RKO (cell line): ENCODE measurements around the gene VPREB3.
A peak's percentile ranks its signal among the peaks of the same experiment; 100 is the strongest.

Experiments used
- DNase-seq: peaks from one replicate; pipeline ENCODE4 v3.0.0-alpha.2; 2016; ENCODE audit warnings: low spot score

The VPREB3 gene

DNA sequence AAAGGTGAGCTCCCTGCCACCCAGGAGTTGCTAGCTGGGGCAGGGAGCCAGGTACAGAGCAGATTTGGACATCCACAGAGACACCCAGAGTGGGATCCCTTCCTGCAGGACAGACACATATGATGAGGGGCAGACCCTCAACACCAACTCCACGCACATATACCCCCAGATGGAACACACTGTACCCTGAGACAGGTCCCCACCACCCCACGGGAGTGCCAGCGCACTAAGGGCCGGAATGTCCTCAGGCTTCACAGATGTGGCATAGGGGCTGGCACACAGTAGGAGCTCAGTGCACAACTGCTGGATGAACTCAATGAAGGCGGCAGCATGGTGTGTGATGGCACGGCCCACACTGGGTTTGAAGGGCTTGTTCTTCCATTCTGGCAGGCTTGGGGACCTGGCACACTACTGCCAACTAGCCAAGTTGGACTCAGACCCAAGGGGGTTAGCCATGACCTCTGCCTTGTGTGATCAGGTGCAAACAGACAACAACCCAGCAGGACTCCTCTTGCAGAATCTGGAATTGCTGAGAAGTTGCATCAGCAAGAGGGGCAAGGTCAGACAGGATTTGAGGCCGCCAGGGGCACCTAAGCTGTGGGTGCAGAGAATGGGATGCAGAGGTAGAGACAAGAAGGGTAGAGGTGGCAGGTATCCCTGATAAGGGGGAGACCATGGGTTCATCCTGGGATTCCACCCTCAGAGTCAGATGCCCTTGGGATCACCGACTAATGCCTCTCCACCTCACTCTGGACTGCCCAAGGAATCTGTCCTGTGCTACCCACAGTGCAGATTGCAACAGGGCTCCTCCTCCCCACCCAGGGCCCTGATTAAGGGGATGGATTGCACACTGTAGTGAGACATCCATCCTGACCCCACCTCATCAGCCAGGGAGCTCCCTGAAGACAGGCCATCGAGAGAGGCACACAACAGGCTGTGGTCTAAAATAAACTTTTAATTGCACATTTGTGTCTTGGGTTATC, 11.0 kb upstream of the VPREB3 start:
- DNase-seq = no peak

GRCh38 chr22:23763954-23764353, 9.7 kb upstream of the VPREB3 start:
- no peak for DNase-seq

GRCh38 chr22:23763579-23763945, 9.3 kb upstream of the VPREB3 start:
- no peak for DNase-seq

DNA sequence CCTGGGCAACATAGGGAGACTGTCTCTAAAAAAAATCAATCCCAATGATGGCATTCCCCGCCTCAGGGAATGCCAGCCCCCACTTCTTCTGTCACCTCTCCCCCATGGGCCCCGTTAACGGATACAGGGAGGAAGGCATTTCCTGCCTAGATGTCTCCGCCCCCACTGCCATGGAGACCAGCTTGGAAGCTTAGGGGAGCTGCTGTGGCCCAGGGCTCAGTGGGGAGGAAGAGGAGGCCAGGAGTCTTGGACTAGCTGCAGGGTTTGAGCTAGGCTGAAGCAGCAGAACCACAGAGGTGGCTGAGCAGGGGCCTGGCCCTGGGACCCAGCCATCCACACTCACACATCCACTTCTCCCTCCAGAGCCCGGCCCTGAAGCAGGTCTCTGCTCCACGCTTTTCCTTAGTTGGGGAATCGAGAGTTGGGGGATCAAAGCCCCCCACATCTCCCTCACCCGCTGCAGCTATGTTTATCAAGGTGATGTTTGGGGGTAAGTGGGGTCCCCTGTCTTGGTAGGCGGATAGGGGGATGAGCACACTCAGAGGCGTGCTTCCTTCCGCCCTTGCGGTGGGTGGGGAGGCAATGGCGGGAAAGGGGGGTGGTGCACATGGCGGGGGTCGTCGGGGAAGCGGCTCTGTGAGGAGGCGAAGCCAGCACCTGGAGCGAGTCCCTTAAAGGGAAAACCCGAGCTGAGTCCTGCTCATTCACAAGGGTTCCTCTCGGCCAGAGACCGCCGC, 8.8 kb upstream of the VPREB3 start, which contains the start of gene C22orf15:
C22orf15 (plus strand) TSS at position 149 of the 737 bp plus-strand sequence; CDS start at position 466, 317 bp downstream.
- DNase-seq = no peak

GRCh38 chr22:23760056-23760455, 5.8 kb upstream of the VPREB3 start:
- DNase-seq = no peak

- no peak for DNase-seq
Measured at GRCh38 chr22:23759566-23759965, 5.3 kb upstream of the VPREB3 start.

GRCh38 chr22:23756891-23757290, 2.7 kb upstream of the VPREB3 start:
- no peak for DNase-seq

GRCh38 chr22:23755711-23756110, 1.5 kb upstream of the VPREB3 start:
- no peak for DNase-seq

DNA sequence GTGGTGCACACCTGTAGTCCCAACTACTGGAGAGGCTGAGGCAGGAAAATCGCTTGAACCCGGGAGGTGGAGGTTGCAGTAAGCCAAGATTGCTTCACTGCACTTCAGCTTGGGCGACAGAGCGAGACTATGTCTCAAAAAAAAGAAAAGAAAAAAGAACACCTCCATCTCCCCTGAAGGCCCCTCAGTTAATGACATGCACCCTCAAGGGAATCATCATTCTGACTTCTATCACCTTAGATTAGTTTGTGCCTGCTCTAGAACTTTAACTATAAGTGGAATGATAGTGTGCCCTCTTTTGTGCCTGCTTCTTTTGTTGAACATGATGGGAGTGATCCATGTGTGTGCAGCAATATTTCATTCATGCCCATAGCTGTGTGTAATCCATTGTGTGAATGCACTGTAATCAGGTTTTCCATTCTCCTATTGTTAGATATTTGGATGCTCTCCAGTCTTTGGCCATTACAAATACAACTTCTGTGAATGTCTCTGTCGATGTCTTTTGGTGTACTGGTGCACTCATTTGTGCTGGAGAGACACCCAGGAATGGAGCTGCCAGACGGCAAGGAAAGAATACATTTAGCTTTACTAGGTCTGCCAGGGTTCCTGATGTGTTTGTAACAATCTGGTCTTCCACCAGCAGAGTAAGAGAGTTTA, 883 bp upstream of the VPREB3 start:
- no peak for DNase-seq

GRCh38 chr22:23753385-23753784, 840 bp downstream of the VPREB3 start:
- no peak for DNase-seq

DNA sequence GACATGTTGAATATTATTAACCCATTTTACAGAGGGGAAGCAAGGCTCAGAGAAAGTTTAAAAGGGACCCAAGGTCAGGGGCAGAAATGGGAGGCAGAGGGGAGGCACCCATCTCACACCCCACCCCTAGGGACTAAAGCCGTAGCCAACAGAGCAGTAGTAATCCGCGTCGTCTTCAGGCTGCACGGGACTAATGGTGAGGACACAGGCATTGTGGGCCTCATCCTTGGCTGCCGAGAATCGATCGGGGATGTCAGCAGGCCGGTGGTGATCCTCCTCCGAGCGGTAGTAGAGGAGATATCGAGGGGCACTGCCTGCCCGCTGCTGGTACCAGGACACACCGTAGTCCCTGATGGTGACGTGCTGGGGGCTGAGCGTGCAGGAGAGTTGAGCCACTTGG, 1.5 kb downstream of the VPREB3 start:
- no peak for DNase-seq

- DNase-seq = no peak
Measured at GRCh38 chr22:23752090-23752691, 2.0 kb downstream of the VPREB3 start.

DNA sequence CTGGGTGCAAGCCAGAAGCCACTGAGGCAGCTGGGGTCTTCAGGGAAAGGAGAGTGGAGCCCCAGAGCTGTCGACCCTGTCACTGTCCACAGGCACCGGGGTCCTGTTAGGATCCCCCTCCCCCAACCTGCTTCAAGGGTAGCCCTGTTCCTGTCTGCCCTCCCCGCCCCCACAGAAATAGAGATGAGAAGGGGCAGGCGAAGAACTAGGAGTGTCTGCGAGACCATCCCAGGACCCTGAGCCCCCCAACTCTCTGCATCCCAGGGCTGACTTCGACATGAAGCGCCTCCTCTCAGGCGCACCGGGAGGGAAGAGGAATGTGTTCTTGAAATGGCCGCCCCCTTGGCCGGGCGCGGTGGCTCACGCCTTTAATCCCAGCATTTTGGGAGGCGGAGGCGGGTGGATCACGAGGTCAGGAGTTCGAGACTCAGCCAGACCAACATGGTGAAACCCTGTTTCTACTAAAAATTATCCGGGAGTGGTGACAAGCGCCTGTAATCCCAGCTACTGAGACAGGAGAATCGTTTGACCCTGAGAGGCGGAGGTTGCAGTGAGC, 2.7 kb downstream of the VPREB3 start:
- DNase-seq = peak; percentile 56

- DNase-seq = peak; percentile 86
Measured at GRCh38 chr22:23750714-23751440, 3.3 kb downstream of the VPREB3 start, which contains the start of gene ZNF70. ZNF70 (minus strand) TSS chr22:23751112; CDS start chr22:23745140, 5,972 bp downstream.

DNA sequence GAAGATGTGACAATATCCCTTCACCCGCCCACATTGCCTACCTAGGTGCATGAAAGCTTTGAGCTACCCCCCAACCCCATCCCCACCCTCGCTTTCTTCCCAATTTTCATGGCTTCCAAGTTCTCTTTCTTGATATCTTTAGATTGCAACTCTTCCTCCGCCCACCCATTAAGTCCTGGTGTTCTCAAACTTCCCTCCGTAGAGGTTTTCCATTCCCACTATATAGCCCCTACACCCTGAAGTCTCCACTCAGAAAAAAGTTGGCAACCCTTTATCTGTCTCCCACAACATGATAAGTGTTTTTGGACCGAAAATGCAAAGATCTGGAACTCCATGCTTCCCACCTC, 3.9 kb downstream of the VPREB3 start:
- DNase-seq = no peak

DNA sequence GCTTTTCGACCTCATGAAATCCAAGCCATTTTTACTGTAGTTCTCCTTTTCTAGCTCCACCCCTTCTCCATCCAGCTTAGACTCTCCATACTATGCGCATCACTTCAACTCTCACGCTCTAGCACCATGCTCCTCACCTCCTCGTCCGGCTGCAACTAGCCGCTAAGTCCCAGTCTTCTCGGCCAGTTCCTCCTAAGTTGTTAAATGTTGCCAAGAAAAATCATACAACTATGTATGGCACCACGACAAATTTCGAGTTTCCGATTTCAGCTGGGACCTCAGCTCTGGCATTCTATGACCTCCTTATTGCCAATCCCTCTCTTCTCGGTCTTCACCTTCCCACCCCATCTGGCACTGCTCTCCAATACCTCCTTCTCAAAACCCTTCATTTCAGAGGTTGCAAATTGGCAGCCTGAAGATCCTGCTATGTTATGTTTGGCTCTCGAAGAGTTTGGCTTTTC, 4.4 kb downstream of the VPREB3 start:
- DNase-seq = no peak

DNA sequence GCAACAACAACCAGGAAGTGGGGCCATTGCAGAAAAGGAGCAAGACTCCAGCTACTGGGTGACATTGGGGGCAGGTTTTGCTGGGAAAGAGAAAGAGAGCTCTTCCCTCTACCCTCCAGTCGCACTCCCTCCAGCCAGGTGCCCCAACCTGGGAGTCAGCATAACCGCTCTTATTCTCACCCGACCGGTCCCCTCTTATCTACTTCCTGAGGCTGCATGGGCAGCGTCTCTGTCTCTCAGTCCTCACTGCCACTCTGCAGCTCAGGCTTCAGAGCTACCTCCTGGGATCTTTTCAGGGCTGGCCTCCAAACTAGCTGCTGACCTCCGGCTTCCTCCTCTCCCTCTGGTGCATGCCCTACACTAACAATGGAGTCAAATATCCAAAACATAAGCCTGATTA, 8.4 kb downstream of the VPREB3 start:
- DNase-seq = no peak

DNA sequence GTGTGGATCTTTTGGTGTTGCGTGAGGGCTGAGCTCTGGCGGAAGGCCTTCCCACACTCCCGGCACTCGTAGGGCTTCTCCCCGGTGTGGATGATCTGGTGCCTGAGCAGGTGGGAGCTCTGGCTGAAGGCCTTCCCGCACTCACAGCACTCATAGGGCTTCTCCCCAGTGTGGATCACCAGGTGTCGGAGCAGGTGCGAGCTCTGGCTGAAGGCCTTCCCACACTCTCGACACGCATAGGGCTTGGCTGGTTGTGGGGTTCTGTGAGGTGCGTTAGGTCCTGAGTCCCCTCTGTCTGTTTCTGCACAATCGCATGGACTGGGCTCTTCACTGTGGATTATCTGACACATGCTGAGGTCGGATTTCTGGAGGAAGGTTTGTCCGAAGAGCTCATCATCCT, 9.7 kb downstream of the VPREB3 start:
- no peak for DNase-seq

DNA sequence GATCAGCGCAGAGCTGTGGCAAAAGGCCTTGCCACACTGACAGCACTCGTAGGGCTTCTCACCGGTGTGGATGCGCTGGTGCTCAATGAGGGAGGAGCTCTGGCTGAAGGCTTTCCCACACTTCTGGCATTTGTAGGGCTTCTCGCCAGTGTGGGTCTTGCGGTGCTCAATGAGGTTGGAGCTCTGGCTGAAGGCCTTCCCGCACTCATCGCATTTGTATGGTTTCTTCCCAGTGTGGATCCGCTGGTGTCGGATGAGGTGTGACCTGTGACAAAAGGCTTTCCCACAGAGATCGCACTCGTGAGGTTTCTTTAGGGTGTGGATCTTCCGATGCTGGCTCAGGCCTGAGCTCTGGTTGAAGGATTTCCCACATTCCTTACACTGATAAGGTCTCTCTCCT, 10.2 kb downstream of the VPREB3 start:
- DNase-seq = no peak

- no peak for DNase-seq
Measured at GRCh38 chr22:23743303-23743705, 10.9 kb downstream of the VPREB3 start.
